H9 (cell line): ENCODE results near the gene LASP1. TPM values are rescaled to one million over a fixed set of nuclear protein-coding genes. Genes with fewer than 3 reads are reported as not detected.

Experiments
- DNase-seq: peaks from one replicate; pipeline ENCODE4 v3.0.0-alpha.2; 2017
- H2AFZ ChIP-seq: one replicate; pipeline ENCODE4 v1.6.1; 2013; ENCODE audit warnings: mild to moderate bottlenecking, low read length, control low read depth, moderate library complexity
- H2AK5ac ChIP-seq: 2 replicates; pipeline ENCODE4 v1.6.1; 2013; ENCODE audit warnings: low read length, control low read depth, mixed read lengths; ENCODE audit not compliant: insufficient read length
- H2BK120ac ChIP-seq: one replicate; pipeline ENCODE4 v1.6.1; 2013; ENCODE audit warnings: low read depth, mild to moderate bottlenecking, low read length, control low read depth, inconsistent platforms; ENCODE audit not compliant: poor library complexity, severe bottlenecking
- H2BK12ac ChIP-seq: 2 replicates; pipeline ENCODE4 v1.6.1; 2013; ENCODE audit warnings: low read length, control low read depth, mixed read lengths, low read depth; ENCODE audit not compliant: insufficient read length
- H2BK15ac ChIP-seq: 2 replicates; pipeline ENCODE4 v1.6.1; 2013; ENCODE audit warnings: low read depth, low read length, control low read depth
- H2BK20ac ChIP-seq: one replicate; pipeline ENCODE4 v1.6.1; 2013; ENCODE audit warnings: low read depth, mild to moderate bottlenecking, low read length, control low read depth, inconsistent platforms; ENCODE audit not compliant: poor library complexity, severe bottlenecking
- H2BK5ac ChIP-seq: 2 replicates; pipeline ENCODE4 v1.6.1; 2013; ENCODE audit warnings: low read length, control low read depth, mixed read lengths; ENCODE audit not compliant: insufficient read length
- H3K14ac ChIP-seq: 2 replicates; pipeline ENCODE4 v1.6.1; 2013; ENCODE audit warnings: low read length, control low read depth; ENCODE audit not compliant: insufficient read depth
- H3K18ac ChIP-seq: 2 replicates; pipeline ENCODE4 v1.6.1; 2013; ENCODE audit warnings: low read depth, mild to moderate bottlenecking, mixed read lengths, low read length, control low read depth; ENCODE audit not compliant: insufficient read length
- H3K23ac ChIP-seq: 2 replicates; pipeline ENCODE4 v1.6.1; 2013; ENCODE audit warnings: low read length, control low read depth, mixed read lengths, low read depth; ENCODE audit not compliant: insufficient read length
- H3K23me2 ChIP-seq: 2 replicates; pipeline ENCODE4 v1.6.1; 2013; ENCODE audit warnings: low read depth, mild to moderate bottlenecking, mixed read lengths, low read length, control low read depth; ENCODE audit not compliant: insufficient read length, poor library complexity, severe bottlenecking
- H3K27ac ChIP-seq: 2 replicates; pipeline ENCODE4 v1.5.1; 2013; ENCODE audit warnings: low read length, control low read depth, mixed read lengths, low read depth; ENCODE audit not compliant: insufficient read length
- H3K27me3 ChIP-seq: 2 replicates; pipeline ENCODE4 v1.6.1; 2013; ENCODE audit warnings: low read length, control low read depth, inconsistent platforms; ENCODE audit not compliant: insufficient read depth
- H3K4ac ChIP-seq: 2 replicates; pipeline ENCODE4 v1.6.1; 2013; ENCODE audit warnings: low read depth, mild to moderate bottlenecking, control low read depth, inconsistent platforms, low read length, moderate library complexity
- H3K4me1 ChIP-seq: 2 replicates; pipeline ENCODE4 v1.6.1; 2013; ENCODE audit warnings: low read length, control low read depth, inconsistent platforms; ENCODE audit not compliant: insufficient read depth
- H3K4me2 ChIP-seq: 2 replicates; pipeline ENCODE4 v1.6.1; 2013; ENCODE audit warnings: low read length, control low read depth, mixed read lengths; ENCODE audit not compliant: insufficient read length, insufficient read depth
- H3K56ac ChIP-seq: 2 replicates; pipeline ENCODE4 v1.6.1; 2013; ENCODE audit warnings: low read depth, mild to moderate bottlenecking, mixed read lengths, low read length, control low read depth; ENCODE audit not compliant: insufficient read length
- H3K79me1 ChIP-seq: 2 replicates; pipeline ENCODE4 v1.6.1; 2013; ENCODE audit warnings: low read depth, mild to moderate bottlenecking, moderate library complexity, low read length, control low read depth, inconsistent platforms; ENCODE audit not compliant: insufficient read depth, poor library complexity, severe bottlenecking
- H3K79me2 ChIP-seq: 2 replicates; pipeline ENCODE4 v1.6.1; 2013; ENCODE audit warnings: low read length, control low read depth, inconsistent platforms; ENCODE audit not compliant: insufficient read depth
- H3K9ac ChIP-seq: 2 replicates; pipeline ENCODE4 v1.6.1; 2013; ENCODE audit warnings: low read length, control low read depth, mixed read lengths; ENCODE audit not compliant: insufficient read length; ENCODE audit errors: extremely low read depth
- H3K9me3 ChIP-seq: one replicate; pipeline ENCODE4 v1.6.1; 2013; ENCODE audit warnings: low read depth, low read length, inconsistent platforms; ENCODE audit not compliant: control insufficient read depth
- H3T11ph ChIP-seq: one replicate; pipeline ENCODE4 v1.6.1; 2013; ENCODE audit warnings: mild to moderate bottlenecking, low read length, control low read depth, inconsistent platforms
- H4K20me1 ChIP-seq: one replicate; pipeline ENCODE4 v1.6.1; 2013; ENCODE audit not compliant: control insufficient read depth, insufficient read length, insufficient read depth
- H4K5ac ChIP-seq: 2 replicates; pipeline ENCODE4 v1.6.1; 2013; ENCODE audit warnings: low read depth, mild to moderate bottlenecking, mixed read lengths, low read length, control low read depth; ENCODE audit not compliant: insufficient read length
- H4K8ac ChIP-seq: replicated peaks from 2 replicates; pipeline ENCODE4 v1.6.1; 2013; ENCODE audit warnings: low read length, control low read depth, mixed read lengths, low read depth; ENCODE audit not compliant: insufficient read length
- H4K91ac ChIP-seq: 2 replicates; pipeline ENCODE4 v1.6.1; 2013; ENCODE audit warnings: low read depth, mild to moderate bottlenecking, moderate library complexity, mixed read lengths, low read length, control low read depth; ENCODE audit not compliant: insufficient read length
- H3K27ac Mint-ChIP-seq, 3 experiments: 2 replicates in 2 of 3; 3 replicates in 1 of 3; pipeline ENCODE4 v1.8.0; 2020 to 2021; ENCODE audit warnings: mixed read lengths in 3 of 3, mild to moderate bottlenecking in 1 of 3, moderate library complexity in 1 of 3
- H3K27me3 Mint-ChIP-seq: 2 replicates; pipeline ENCODE4 v1.8.0; 2021; ENCODE audit warnings: low read depth, mild to moderate bottlenecking, moderate library complexity, mixed read lengths
- H3K36me3 Mint-ChIP-seq, 3 experiments: 2 replicates in 2 of 3; 3 replicates in 1 of 3; pipeline ENCODE4 v1.8.0; 2020 to 2021; ENCODE audit warnings: low read depth in 3 of 3, mixed read lengths in 3 of 3; ENCODE audit not compliant: insufficient read depth in 1 of 3
- H3K4me1 Mint-ChIP-seq, 2 experiments: 2 replicates each; pipeline ENCODE4 v1.8.0; 2020; ENCODE audit warnings: mixed read lengths in 2 of 2
- H3K4me3 Mint-ChIP-seq, 2 experiments: 2 replicates in 1 of 2; 3 replicates in 1 of 2; pipeline ENCODE4 v1.8.0; 2020 to 2021; ENCODE audit warnings: mild to moderate bottlenecking in 2 of 2, mixed read lengths in 2 of 2, moderate library complexity in 1 of 2
- H3K9me3 Mint-ChIP-seq, 2 experiments: 2 replicates in 1 of 2; 3 replicates in 1 of 2; pipeline ENCODE4 v1.8.0; 2020; ENCODE audit warnings: mild to moderate bottlenecking in 2 of 2, mixed read lengths in 2 of 2, moderate library complexity in 1 of 2
- CTCF ChIP-seq: fragments of 200-600 bp; sonication (generic); conservative IDR thresholded peaks from 3 replicates; pipeline ENCODE4 v1.8.0; 2021; ENCODE audit warnings: antibody characterized with exemption, mild to moderate bottlenecking
- total RNA-seq: library from RNA; stranded (reverse); gene quantifications from 2 replicates; pipeline ENCODE4 v1.2.1, GENCODE V29; 2021

The LASP1 gene
- total RNA-seq, 1 experiment from 2014 or later: 121 TPM

GRCh38 chr17:38939987-38940386, 70.1 kb downstream of the LASP1 start:
- Histone ChIP-seq H4K8ac (no peak overlapping the region), H3K9ac (no peak overlapping the region), H2AK5ac (no peak overlapping the region), H3K27me3 (no peaks in the 10 kb centered on the region), H2BK5ac (no peak overlapping the region), H3K4me1 (0 out of 2 replicates have a peak, but pooled peaks cover 2% of the 10 kb centered on the region), H3K23me2 (no peaks in the 10 kb centered on the region), H2BK12ac (no peak overlapping the region), H3T11ph (no peak overlapping the region), H3K9me3 (no peaks in the 10 kb centered on the region), H2BK15ac (no peak overlapping the region), H4K91ac (no peak overlapping the region), H3K4ac (no peak overlapping the region), H3K14ac (no peak overlapping the region), H3K79me2 (no peaks in the 10 kb centered on the region), H3K56ac (no peak overlapping the region), H3K18ac (no peak overlapping the region), H2BK20ac (no peak overlapping the region), H3K79me1 (no peaks in the 10 kb centered on the region), H4K20me1 (no peaks in the 10 kb centered on the region), H2BK120ac (no peak overlapping the region), H3K27ac (no peak overlapping the region), H3K23ac (no peak overlapping the region), H3K4me2 (no peak overlapping the region), H4K5ac (no peak overlapping the region), H2AFZ (no peak overlapping the region)
- no peaks in the 10 kb centered on the region for H3K36me3 Mint-ChIP-seq
- peaks cover 3% of the 10 kb centered on the region; the same call in 1 of the 2 replicates for H3K27me3 Mint-ChIP-seq
- no peak overlapping the region for H3K27ac Mint-ChIP-seq
- no peak for DNase-seq
- TF ChIP-seq CTCF: no peak
- no peaks in the 10 kb centered on the region for H3K9me3 Mint-ChIP-seq
- no peak overlapping the region for H3K4me3 Mint-ChIP-seq
- peaks cover 5 to 6% of the 10 kb centered on the region in 2 experiments for H3K4me1 Mint-ChIP-seq
